SJSA1 (cell line): ENCODE results near the gene ZNF302. TPM values are rescaled to one million over a fixed set of nuclear protein-coding genes. Genes with fewer than 3 reads are reported as not detected.
"Not testable (repeated sequence)": the region's sequence is repeated elsewhere in the genome, so short reads cannot be mapped to it uniquely, and the experiment has no call there.

Source experiments
- DNase-seq, 2 experiments: peaks; one replicate each; pipeline ENCODE4 v3.0.0-alpha.2; 2015 to 2020; ENCODE audit warnings: low spot score in 2 of 2, low read depth in 1 of 2
- H3K27ac ChIP-seq: fragments of 250-450 bp; sonication (Bioruptor Pico); 2 replicates; pipeline ENCODE4 v1.5.1; 2020; ENCODE audit warnings: mild to moderate bottlenecking, moderate library complexity
- H3K27me3 ChIP-seq: fragments of 250-450 bp; sonication (Bioruptor Pico); replicated peaks from 2 replicates; pipeline ENCODE4 v1.5.1; 2020; ENCODE audit warnings: mild to moderate bottlenecking, moderate library complexity
- H3K36me3 ChIP-seq: fragments of 250-450 bp; sonication (Bioruptor Pico); 2 replicates; pipeline ENCODE4 v1.5.1; 2020; ENCODE audit warnings: mild to moderate bottlenecking
- H3K4me1 ChIP-seq: fragments of 250-450 bp; sonication (Bioruptor Pico); replicated peaks from 2 replicates; pipeline ENCODE4 v1.6.1; 2021; ENCODE audit warnings: mild to moderate bottlenecking
- H3K4me3 ChIP-seq: fragments of 250-450 bp; sonication (Bioruptor Pico); 2 replicates; pipeline ENCODE4 v1.5.1; 2020; ENCODE audit warnings: mild to moderate bottlenecking
- H3K9me3 ChIP-seq: fragments of 250-450 bp; sonication (Bioruptor Pico); replicated peaks from 2 replicates; pipeline ENCODE4 v1.5.1; 2020; ENCODE audit warnings: mild to moderate bottlenecking
- total RNA-seq: library from RNA; depleted of rRNA; stranded (reverse); fragments of >200 nt; shearing (Covaris generic); gene quantifications from 2 replicates; pipeline ENCODE4 v1.2.3, GENCODE V29; 2014

The ZNF302 gene
- total RNA-seq, 1 experiment from 2014 or later = 19.5 TPM

DNA sequence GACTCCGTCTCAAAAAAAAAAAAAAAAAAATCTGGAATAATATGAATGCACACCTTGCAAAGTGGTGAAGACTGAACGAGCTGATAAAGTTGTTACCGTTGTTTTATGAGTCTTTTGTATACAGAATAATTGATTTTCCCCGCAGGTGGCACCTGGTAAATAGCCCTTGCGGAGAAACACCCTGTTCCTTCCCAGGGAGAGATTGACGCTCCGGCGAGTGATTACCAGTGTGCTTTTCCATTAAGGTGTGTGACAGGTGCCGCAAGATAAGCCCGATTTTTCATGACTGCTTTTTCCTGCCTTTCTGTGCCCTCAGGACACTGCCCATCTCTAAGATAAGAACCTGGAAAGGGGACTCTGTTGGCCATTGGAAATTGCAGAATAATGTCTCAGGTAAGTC lies 943 bp downstream of the ZNF302 start:
- Histone ChIP-seq H3K4me1 (peaks cover 15% of the 10 kb centered on the region), H3K27ac (no peak overlapping the region), H3K9me3 (no peaks in the 10 kb centered on the region), H3K27me3 (no peaks in the 10 kb centered on the region), H3K36me3 (peaks cover 48% of the 10 kb centered on the region), H3K4me3 (peak overlapping the region; percentile 70)
- DNase-seq = no peak

DNA sequence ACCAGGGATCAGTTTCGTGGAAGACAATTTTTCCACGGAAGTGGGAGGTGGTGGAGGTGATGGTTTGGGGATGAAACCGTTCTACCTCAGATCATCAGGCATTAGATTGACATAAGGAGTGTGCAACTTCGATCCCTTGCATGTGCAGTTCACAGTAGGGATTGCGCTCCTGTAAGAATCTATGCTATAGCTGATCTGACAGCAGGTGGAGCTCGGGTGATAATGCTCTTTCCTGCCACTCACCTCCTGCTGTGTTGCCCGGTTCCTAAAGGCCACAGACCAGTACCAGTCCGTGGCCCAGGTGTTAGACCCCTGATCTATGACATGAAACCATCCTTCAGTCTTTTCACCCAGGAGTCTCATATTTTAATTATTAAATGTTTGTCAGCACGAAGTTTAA lies 4.0 kb downstream of the ZNF302 start:
- Histone ChIP-seq H3K27me3 (no peaks in the 10 kb centered on the region), H3K36me3 (peaks cover 64% of the 10 kb centered on the region), H3K27ac (no peak overlapping the region), H3K9me3 (0 out of 2 replicates have a peak, but pooled peaks cover 2% of the 10 kb centered on the region), H3K4me3 (no peak overlapping the region), H3K4me1 (peaks cover 13% of the 10 kb centered on the region)
- DNase-seq = no peak

DNA sequence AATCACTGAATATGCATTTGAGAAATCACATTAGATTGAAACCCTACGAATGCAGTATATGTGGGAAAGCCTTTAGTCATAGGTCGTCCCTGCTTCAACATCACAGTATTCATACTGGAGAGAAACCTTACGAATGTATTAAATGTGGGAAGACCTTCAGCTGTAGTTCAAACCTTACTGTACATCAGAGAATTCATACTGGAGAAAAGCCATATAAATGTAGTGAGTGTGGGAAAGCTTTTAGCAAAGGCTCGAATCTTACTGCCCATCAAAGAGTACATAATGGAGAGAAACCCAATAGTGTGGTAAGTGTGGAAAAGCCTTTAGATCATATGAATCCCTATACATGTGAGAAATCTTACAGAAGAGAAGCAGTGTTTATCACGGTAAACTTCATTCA lies 7.8 kb downstream of the ZNF302 start:
- H3K36me3 ChIP-seq = peaks cover 45% of the 10 kb centered on the region
- not testable (repeated sequence) for H3K27ac ChIP-seq, DNase-seq, H3K4me1 ChIP-seq, H3K9me3 ChIP-seq, H3K4me3 ChIP-seq, H3K27me3 ChIP-seq

DNA sequence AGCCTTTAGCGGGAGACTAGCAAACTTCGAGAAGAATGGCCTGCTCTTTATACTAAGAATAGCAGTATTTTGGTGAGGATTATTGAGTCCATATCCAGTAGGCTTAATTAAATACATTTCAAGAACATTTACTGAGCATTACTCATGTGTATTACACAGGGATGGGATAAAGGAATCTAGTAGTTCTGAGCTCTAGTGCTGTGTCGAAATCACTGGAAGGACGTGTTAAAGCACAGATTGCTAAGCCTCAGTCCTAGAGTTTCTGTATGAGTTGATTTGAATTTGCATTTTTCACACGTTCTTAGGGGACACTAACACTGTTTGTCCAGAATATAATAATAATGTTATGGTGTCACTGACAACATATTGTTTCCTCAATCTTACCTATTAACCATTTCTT lies 9.0 kb downstream of the ZNF302 start:
- peaks cover 34% of the 10 kb centered on the region for H3K36me3 ChIP-seq
- H3K4me3 ChIP-seq = no peak overlapping the region
- no peaks in the 10 kb centered on the region for H3K4me1 ChIP-seq
- no peak overlapping the region for H3K27ac ChIP-seq
- H3K9me3 ChIP-seq = 0 out of 2 replicates have a peak, but pooled peaks cover 5% of the 10 kb centered on the region
- no peaks in the 10 kb centered on the region for H3K27me3 ChIP-seq
- no peak for DNase-seq

DNA sequence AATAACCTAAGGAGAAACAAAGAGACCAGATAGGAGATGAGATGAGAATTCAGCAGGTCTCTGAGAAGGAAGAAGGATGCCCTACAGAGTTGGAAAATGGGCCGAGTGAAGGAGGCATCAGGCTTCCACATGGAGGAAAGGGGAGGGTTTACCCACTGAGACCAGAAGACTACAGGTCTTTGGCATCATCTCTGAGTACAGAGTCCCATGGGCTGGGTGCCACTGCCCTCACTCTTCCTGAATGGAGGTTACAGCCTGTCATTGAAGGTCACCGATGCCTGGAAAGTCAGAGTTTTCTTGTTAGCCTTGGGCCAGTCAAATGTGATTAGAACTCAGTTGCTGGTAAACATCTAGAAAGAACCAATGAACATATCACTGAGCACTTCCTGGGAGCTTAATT lies 9.9 kb downstream of the ZNF302 start:
- Histone ChIP-seq H3K27me3 (no peaks in the 10 kb centered on the region), H3K4me3 (no peak overlapping the region), H3K9me3 (0 out of 2 replicates have a peak, but pooled peaks cover 5% of the 10 kb centered on the region), H3K36me3 (peaks cover 25% of the 10 kb centered on the region), H3K27ac (no peak overlapping the region), H3K4me1 (no peaks in the 10 kb centered on the region)
- DNase-seq = no peak

DNA sequence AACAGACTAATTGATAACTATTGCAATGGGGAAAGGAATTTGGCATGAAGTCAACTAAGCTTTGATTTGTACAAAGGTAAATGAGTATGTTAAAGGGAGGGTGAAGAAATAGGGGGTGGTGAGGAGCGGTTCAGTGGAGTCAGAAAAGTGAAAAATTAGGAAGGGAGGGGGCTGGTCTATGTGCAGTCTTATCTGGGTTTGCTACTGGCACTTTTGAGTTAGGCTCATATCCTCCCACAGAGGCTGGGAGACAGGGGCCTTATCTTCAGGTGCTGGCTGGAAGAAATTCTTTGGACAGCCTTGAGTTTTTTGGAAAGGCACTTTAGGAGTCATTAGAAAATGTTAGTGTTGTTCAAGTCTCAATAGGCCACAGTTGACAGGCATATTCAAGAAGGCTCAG lies 11.1 kb downstream of the ZNF302 start:
- Histone ChIP-seq H3K27me3 (no peaks in the 10 kb centered on the region), H3K4me3 (no peak overlapping the region), H3K4me1 (no peaks in the 10 kb centered on the region), H3K9me3 (0 out of 2 replicates have a peak, but pooled peaks cover 5% of the 10 kb centered on the region), H3K27ac (no peak overlapping the region), H3K36me3 (peaks cover 14% of the 10 kb centered on the region)
- no peak for DNase-seq

DNA sequence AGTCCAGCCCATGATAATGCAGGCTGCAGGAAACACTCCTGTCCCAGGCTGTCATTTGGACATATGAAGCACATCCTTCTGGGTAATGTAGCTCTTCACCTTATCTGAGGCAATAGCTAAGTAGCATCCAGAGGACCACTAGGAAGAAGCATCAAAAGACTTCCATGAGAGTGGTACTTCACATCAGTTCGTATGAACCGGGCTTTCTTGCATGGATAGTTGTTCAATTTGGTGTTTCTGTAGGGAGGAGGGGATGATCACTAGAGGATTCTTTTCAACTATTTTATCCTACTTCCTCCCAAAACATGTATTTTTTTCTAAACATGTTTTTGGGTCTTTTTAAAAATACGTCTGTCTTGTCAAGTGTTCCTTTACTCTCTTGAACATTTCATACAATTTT lies 12.9 kb downstream of the ZNF302 start:
- H3K4me3 ChIP-seq = no peak overlapping the region
- H3K4me1 ChIP-seq = no peaks in the 10 kb centered on the region
- H3K27ac ChIP-seq = no peak overlapping the region
- 0 out of 2 replicates have a peak, but pooled peaks cover 5% of the 10 kb centered on the region for H3K9me3 ChIP-seq
- no peaks in the 10 kb centered on the region for H3K27me3 ChIP-seq
- no peak for DNase-seq
- H3K36me3 ChIP-seq = peaks cover 1% of the 10 kb centered on the region; the same call in 1 of the 2 replicates

DNA sequence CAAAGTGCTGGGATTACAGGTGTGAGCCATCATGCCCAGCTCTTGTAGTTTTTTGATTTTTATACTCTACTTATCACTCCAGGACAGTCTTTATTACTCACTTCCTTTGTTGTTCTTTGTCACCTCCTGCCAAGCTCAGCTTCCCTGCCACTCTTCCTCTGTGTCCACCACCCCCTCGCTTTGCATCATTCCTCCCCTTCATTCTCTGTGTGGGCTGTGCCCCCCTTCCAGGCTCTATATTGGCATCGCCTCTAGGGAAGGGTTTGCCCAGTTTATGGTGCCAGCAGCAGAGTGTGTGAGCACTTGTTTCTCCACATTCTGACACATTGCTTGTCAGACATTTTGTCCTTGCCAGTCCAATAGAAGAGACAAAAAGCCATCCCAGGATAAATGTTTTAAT lies 15.1 kb downstream of the ZNF302 start:
- Histone ChIP-seq H3K27me3 (no peaks in the 10 kb centered on the region), H3K27ac (no peak overlapping the region), H3K4me1 (no peaks in the 10 kb centered on the region), H3K9me3 (no peaks in the 10 kb centered on the region), H3K4me3 (no peak overlapping the region), H3K36me3 (no peaks in the 10 kb centered on the region)
- no peak for DNase-seq

DNA sequence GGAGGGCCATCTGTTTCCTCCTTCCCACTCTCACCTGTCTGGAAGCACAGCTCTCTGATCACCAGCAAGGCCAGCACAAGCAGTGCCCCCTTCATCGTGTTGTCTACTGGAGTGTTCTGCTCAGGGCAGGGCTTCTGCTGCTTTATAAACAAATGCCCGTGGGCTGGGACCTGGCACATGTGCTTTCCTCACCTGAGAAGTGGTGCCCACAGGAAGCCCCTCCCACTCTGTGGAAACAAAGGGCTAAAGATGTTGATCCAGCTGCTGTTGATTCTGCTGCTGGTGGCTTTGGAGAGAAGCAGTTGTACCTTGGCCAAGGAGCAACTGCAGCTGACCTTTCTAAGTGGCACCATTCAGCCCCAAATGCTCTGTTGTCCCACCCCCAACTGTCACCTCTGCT lies 30.2 kb downstream of the ZNF302 start:
- H3K36me3 ChIP-seq = no peaks in the 10 kb centered on the region
- H3K27me3 ChIP-seq = no peaks in the 10 kb centered on the region
- H3K4me1 ChIP-seq = no peaks in the 10 kb centered on the region
- H3K9me3 ChIP-seq = no peaks in the 10 kb centered on the region; the same call in 1 of the 2 replicates
- no peak overlapping the region for H3K4me3 ChIP-seq
- no peak for DNase-seq
- no peak overlapping the region for H3K27ac ChIP-seq

DNA sequence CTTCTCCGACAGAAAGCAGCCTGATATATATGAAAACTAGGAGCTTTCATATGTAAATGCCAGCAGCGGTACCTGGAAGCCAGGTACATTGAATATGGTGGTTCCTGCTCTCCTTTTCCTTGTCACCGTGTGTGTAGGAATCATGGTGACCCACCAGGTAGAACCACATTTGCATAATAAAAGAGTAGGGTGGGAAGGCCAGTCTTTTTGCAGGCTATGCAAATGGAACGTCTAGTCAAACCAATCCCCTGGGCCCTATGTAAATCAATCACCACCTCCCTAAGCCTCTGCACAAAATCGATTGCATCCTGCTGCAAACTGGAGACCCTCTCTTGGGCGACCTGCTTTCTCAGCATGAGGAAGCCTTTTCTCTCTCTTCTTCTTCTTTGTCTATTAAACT lies 34.4 kb downstream of the ZNF302 start:
- Histone ChIP-seq H3K4me3 (no peak overlapping the region), H3K9me3 (no peaks in the 10 kb centered on the region; the same call in 1 of the 2 replicates), H3K4me1 (no peaks in the 10 kb centered on the region), H3K36me3 (no peaks in the 10 kb centered on the region), H3K27me3 (0 out of 2 replicates have a peak, but pooled peaks cover 8% of the 10 kb centered on the region), H3K27ac (no peak overlapping the region)
- DNase-seq = no peak

DNA sequence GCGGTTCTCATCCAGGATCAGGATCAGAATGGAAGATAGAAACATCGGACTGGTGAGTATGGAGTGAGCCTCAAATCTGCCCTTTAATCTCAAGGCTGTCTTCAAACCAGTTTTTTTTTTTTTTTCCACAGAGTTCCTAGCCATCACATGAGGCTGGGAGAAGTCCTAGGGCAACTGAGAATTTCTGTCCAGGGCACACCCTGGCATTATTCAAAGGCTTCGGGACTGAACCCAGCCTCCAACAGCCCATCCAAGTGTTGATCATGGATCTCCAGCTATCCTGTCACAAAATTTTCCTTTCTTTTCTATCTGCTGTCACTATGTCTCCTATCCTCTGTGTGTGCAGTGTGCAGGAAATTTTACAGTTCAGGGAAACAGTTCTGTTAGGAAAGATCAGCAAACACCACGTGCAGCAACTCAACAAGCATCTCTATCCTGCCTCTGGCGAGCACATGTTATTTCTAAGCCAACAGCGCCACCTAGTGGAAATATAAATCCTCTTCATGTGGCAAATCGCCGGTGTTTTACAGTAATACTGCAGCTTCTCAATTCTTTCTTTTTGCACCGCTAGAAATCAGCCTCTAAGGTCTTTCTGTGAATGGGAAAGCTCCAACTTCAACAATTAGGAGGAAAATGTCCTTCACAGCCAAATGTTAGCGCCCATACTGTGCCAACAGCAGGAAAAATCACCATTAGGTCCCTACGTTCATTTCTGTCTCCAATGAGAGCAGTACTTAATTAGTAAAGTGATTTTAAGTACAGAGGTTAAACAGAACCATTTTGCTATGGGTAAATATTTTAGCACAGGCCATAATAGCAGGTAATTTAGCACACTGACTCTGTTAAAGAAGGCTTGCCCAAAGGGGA lies 35.1 kb downstream of the ZNF302 start:
- Histone ChIP-seq H3K27me3 (0 out of 2 replicates have a peak, but pooled peaks cover 8% of the 10 kb centered on the region), H3K9me3 (no peaks in the 10 kb centered on the region; the same call in 1 of the 2 replicates), H3K4me1 (no peaks in the 10 kb centered on the region), H3K36me3 (no peaks in the 10 kb centered on the region), H3K4me3 (no peak overlapping the region), H3K27ac (no peak overlapping the region)
- DNase-seq = peak in 1 of 2 experiments; percentile 42

DNA sequence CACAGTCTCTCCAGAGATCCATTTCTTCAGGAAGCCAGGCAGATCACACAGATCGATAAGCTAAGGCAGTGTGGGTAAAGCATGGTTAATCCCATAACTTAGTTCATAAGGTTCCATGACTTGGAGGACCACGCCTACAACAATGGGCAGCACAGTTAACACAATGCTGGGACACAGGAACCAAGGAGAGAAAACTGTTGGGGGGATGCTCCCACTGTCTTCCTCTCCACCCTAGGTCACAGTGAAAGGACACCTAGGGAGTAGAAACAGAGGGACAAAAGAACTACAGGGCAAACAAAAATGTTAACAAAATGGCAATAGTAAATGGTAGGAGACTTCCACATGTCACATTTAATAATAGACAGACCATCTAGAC lies 35.8 kb downstream of the ZNF302 start:
- H3K27ac ChIP-seq = no peak overlapping the region
- H3K4me1 ChIP-seq = no peaks in the 10 kb centered on the region
- no peak for DNase-seq
- no peaks in the 10 kb centered on the region for H3K9me3 ChIP-seq
- 0 out of 2 replicates have a peak, but pooled peaks cover 8% of the 10 kb centered on the region for H3K27me3 ChIP-seq
- H3K36me3 ChIP-seq = no peaks in the 10 kb centered on the region
- no peak overlapping the region for H3K4me3 ChIP-seq

DNA sequence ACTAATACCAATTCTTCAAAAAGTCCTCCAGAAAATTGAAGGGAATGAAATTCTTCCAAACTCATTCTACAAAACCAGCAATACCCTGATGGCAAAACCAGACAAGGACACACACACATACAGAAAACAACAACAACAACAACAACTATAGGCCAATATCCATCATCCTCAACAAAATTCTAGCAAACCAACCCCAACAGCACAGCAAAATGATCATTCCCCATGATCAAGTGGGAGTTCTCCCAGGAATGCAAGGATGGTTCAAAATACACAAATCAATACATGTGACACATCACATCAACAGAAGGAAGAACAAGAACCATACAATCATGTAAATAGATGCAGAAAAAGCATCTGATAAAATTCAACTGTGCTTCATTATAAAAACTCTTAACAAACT lies 37.9 kb downstream of the ZNF302 start:
- no peaks in the 10 kb centered on the region for H3K9me3 ChIP-seq
- no peaks in the 10 kb centered on the region for H3K4me1 ChIP-seq
- 0 out of 2 replicates have a peak, but pooled peaks cover 10% of the 10 kb centered on the region for H3K27me3 ChIP-seq
- DNase-seq = no peak
- H3K36me3 ChIP-seq = no peaks in the 10 kb centered on the region
- no peak overlapping the region for H3K27ac ChIP-seq
- no peak overlapping the region for H3K4me3 ChIP-seq

DNA sequence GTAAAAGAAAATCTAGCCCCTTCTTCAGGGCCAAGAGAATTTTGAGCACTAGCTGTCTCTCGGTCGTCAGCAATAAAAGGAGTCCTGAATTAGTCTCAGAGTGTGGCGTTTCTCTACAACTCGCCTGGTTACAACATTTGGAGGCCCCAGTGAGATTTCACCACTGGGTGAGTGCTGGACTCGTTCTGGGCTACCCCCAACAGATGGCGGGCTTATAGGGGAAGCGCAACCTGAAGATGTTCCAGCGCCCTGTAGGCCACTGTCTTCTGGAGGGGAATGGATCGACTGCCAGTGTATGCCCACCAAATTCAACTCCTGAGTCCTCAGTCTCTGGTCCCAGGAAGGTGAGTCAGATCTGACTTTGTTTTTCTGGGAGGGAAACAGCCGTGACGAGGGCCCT lies 44.9 kb downstream of the ZNF302 start:
- H3K4me3 ChIP-seq = no peak overlapping the region
- peaks cover 12% of the 10 kb centered on the region for H3K27me3 ChIP-seq
- no peak for DNase-seq
- no peaks in the 10 kb centered on the region for H3K4me1 ChIP-seq
- H3K9me3 ChIP-seq = no peaks in the 10 kb centered on the region
- H3K36me3 ChIP-seq = no peaks in the 10 kb centered on the region
- no peak overlapping the region for H3K27ac ChIP-seq
